Fibroblast of the aortic adventitia (primary cell): Measurements from ENCODE around the gene NCAPH2. TPM values are rescaled to one million over a fixed set of nuclear protein-coding genes. Genes with fewer than 3 reads are reported as not detected.

ENCODE experiments used
- DNase-seq: peaks from one replicate; pipeline ENCODE4 v3.0.0-alpha.2; 2010; ENCODE audit warnings: low read depth
- H3K4me3 ChIP-seq: 2 replicates; pipeline ENCODE4 v1.5.1; 2011; ENCODE audit warnings: low read depth, mild to moderate bottlenecking, control low read depth, low read length, moderate library complexity
- total RNA-seq: library from RNA; depleted of rRNA; stranded (reverse); fragments of >200 nt; gene quantifications from 2 replicates; pipeline ENCODE4 v1.2.3, GENCODE V29; 2012; ENCODE audit warnings: low replicate concordance
- TF ChIP-seq, protein P1 (sequence below): IDR thresholded peaks from 2 replicates; pipeline ENCODE4 v1.5.1; 2011; ENCODE audit warnings: mild to moderate bottlenecking, low read length, control low read depth, inconsistent platforms; ENCODE audit not compliant: insufficient read depth

Gene NCAPH2
- total RNA-seq: 30.9 and 49.1 TPM in 2 replicates

GRCh38 chr22:50507991-50508884 is at the start of gene NCAPH2:
Gene NCAPH2 (plus strand): TSS chr22:50508224. CDS start chr22:50508338, 114 bp downstream.
- peak; percentile 97 for DNase-seq
- peak within 1 kb of the TSS; percentile 99 for H3K4me3 ChIP-seq
- TF ChIP-seq, protein P1, sequence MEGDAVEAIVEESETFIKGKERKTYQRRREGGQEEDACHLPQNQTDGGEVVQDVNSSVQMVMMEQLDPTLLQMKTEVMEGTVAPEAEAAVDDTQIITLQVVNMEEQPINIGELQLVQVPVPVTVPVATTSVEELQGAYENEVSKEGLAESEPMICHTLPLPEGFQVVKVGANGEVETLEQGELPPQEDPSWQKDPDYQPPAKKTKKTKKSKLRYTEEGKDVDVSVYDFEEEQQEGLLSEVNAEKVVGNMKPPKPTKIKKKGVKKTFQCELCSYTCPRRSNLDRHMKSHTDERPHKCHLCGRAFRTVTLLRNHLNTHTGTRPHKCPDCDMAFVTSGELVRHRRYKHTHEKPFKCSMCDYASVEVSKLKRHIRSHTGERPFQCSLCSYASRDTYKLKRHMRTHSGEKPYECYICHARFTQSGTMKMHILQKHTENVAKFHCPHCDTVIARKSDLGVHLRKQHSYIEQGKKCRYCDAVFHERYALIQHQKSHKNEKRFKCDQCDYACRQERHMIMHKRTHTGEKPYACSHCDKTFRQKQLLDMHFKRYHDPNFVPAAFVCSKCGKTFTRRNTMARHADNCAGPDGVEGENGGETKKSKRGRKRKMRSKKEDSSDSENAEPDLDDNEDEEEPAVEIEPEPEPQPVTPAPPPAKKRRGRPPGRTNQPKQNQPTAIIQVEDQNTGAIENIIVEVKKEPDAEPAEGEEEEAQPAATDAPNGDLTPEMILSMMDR: no peak

DNA sequence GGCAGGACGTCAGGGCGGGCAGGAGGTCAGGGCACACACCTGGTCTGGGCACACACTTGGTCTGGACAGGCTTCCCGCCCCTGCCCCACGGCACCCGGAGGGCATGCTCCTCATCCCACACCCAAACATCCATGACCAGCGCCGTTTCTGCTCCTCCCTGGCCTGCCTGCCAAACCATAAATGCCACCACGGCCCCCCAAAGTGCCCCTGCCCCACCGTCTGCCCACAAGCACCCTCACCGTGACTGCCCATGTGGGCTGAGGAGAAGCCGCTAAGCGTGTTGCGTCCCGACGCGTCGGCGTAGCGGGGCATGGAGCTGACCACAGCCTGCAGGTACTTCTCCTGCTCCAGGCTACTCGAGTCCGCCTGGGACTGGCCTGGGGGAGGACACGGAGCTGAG is 49.0 kb upstream of the NCAPH2 start:
- H3K4me3 ChIP-seq: no peak overlapping the region
- no peak for DNase-seq
- TF ChIP-seq, protein P1: no peak

DNA sequence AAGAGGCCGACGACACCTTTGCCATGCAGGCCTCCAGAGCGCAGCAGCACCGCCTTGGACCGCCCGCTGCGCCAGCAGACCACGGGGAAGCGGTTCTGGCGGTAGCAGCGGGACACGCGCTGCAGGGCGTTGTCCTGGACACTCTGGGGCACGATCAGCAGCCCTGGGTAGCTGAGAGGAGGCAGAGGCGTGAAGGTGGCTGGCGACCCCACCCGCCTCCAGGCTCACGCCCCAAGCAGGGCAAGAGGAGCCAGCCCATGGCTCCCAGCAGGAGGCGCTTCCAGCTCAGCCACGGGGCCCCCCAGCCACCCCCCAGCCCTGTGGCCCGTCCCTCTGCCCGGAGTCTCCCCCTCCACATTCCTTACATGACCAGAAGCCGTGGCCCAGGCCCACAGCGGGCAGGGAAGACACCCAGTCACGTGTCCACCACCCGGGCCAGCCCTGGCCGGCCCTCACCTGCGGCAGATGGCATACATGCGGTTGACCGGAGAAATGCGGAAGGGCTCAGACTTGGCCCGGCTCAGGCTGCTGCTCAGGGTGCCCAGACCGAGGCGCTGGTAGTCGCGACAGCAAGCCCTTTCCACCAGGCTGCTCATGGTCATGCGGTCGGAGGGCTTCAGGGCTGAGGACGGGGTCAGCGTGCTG is 48.4 kb upstream of the NCAPH2 start:
- no peak for DNase-seq
- TF ChIP-seq, protein P1: no peak
- H3K4me3 ChIP-seq: no peak overlapping the region

- no peak overlapping the region for H3K4me3 ChIP-seq
- DNase-seq: no peak
- TF ChIP-seq, protein P1: no peak
Measured at GRCh38 chr22:50460938-50461337, 47.1 kb upstream of the NCAPH2 start.

- no peak overlapping the region for H3K4me3 ChIP-seq
- TF ChIP-seq, protein P1: no peak
- DNase-seq: no peak
Measured at GRCh38 chr22:50461536-50461935, 46.5 kb upstream of the NCAPH2 start.

- H3K4me3 ChIP-seq: no peak overlapping the region
- TF ChIP-seq, protein P1: no peak
- no peak for DNase-seq
Measured at GRCh38 chr22:50461979-50462540, 46.0 kb upstream of the NCAPH2 start.
